HG02588 (cell line): ENCODE data around the gene ETAA1.

Experiments
- ATAC-seq: cut with Tn5 transposase; IDR thresholded peaks from one replicate; pipeline ENCODE4 v1.9.1; 2021; ENCODE audit warnings: mild to moderate bottlenecking, moderate library complexity; ENCODE audit not compliant: unreplicated experiment

The ETAA1 gene

GRCh38 chr2:67436221-67436620 lies 39.1 kb downstream of the ETAA1 start:
- ATAC-seq, result no peak

- no peak for ATAC-seq
Measured at GRCh38 chr2:67437114-67437513, 40.0 kb downstream of the ETAA1 start.

- no peak for ATAC-seq
Measured at GRCh38 chr2:67438337-67438736, 41.2 kb downstream of the ETAA1 start.

- ATAC-seq, result no peak
Measured at GRCh38 chr2:67445652-67446268, 48.6 kb downstream of the ETAA1 start.

- no peak for ATAC-seq
Measured at GRCh38 chr2:67446491-67446911, 49.4 kb downstream of the ETAA1 start.

GRCh38 chr2:67448648-67449047 lies 51.5 kb downstream of the ETAA1 start:
- ATAC-seq, result no peak

- no peak for ATAC-seq
Measured at GRCh38 chr2:67451086-67451832, 54.1 kb downstream of the ETAA1 start.

GRCh38 chr2:67453310-67453709 lies 56.2 kb downstream of the ETAA1 start:
- ATAC-seq, result no peak

GRCh38 chr2:67455219-67456142 lies 58.3 kb downstream of the ETAA1 start:
- no peak for ATAC-seq

- ATAC-seq, result no peak
Measured at GRCh38 chr2:67456428-67456827, 59.3 kb downstream of the ETAA1 start.

GRCh38 chr2:67457699-67458098 lies 60.6 kb downstream of the ETAA1 start:
- ATAC-seq, result no peak

- ATAC-seq, result no peak
Measured at GRCh38 chr2:67459761-67460160, 62.6 kb downstream of the ETAA1 start.
